ENCODE results near the gene MIB1.
"Not testable (repeated sequence)": the region's sequence is repeated elsewhere in the genome, so short reads cannot be mapped to it uniquely, and the experiment has no call there.

The MIB1 gene

DNA sequence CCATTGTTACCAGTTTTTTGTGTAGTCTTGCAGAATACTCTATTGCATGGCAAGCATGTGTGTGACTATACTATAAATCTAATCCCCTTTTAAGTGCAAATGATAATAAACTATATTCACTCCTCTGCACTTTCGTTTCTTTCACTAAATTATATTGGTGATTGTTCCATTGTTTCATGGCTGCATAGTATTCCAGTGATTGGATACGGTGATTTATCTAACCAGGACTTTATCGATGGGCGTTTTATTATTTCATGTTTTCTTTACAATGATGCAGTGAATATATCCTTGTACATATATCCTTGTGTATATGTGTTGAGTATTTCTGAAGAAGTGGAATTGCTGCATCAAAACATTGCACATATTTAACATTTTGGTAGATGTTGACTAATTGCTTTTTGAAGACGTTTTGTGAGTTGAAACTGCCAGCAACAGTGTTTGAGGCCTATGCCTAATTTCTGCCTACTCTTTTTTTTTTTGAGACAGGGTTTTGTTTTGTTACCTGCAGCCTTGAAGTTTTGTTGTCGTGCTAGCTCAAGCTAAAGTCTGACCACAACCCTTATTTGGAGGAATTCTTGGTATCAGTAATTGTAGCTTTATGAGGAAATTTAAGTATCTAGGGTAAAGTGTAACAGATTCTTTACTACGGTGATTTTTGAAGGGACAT lies 2.7 kb downstream of the MIB1 start:
- no peak for DNase-seq (ENCODE audit: low spot score)

DNA sequence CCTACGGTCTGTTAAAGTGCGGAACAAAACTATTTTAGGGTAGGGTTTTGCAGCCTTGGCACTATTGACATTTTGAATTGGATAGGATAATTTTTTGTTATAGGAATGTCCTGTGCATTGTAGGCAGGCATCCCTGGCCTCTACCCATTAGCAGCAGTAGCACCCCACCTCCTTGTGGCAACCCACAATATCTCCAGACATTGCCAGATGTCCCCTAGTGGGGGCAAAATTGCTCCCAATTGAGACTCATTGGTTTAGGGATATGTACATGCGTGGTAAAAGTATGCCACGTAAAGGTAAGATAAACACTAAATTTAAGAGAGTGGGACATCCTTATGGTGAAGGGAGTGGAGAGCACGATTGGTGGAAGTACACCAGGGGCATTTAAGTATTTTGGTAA lies 4.6 kb downstream of the MIB1 start:
- no peak for DNase-seq (ENCODE audit: low spot score)

DNA sequence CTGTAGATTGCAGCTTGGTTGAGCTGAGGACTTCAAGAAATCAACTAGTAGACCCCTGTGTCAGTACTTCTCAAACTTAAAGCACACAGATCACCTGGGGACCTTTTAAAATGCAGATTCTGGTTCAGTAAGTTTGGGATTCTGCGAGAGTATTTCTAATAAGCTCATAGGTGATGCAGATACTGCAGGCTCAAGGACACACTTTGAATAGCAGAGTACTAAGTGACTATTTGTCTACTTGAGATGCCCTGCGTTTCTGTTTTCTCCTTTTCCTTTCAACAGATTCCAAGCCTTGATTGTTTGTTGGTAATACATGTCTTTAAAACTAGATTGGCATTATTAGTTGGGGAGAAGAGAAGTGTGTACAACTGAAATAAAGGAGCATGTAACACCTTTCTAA lies 6.7 kb downstream of the MIB1 start:
- DNase-seq (ENCODE audit: low spot score) = no peak

DNA sequence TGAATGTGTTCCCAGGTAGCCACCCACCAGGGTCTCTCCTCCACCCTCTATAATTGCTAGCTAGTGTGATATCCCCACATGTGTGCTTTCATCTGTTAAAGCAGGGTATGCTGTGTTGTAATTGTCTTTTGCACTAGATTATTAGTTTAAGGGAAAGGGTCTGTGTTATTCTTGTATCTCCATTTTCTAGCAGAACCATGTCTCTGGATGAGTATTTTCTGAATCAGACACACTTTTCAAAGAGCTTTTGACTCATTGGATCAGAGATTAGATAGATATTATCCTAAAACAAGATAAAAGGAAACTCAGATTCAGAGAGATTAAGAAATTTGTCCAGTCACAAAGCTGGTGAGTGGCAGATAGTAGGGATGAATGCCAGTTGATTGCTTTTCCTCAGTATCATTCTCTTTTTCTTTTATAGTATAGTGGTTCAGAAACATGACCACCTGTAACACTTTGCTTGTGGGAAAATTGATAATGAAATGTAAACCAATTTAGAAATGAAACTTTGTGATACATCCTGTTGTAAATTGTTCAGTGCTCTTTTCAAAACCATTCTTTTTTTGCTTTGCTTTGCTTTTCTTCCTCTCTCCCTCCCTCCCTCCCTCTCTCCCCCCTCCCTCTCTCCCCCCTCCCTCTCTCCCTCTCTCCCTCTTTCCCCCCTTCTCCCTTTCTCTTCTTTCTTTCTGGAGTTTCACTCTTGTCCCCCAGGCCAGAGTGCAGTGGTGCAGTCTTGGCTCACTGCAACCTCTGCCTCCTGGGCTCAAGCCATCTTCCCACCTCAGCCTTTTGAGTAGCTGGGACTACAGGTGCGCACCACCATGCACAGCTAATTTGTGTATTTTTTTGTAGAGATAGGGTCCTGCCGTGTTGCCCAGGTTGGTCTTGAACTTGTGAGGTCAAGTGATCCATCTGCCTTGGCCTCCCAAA lies 7.4 kb downstream of the MIB1 start:
- no peak for DNase-seq (ENCODE audit: low spot score)

DNA sequence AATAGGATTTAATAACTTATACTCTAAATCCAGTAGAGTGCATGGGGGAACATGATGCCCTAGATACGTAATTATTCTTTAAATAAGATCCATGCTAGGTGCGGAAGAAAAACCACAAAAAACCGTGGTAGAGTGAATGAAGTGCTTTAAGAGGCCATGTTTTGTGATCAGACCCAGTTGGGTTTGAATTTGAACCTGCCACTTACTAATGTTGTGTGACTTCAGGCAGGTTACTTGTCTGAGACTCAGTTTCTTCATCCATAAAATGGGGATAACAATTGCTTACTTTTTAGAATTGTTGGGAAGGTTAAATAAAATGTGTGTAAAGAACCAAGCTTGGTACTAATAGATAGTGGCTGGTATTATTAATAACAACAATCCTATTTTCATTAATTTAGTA lies 17.2 kb downstream of the MIB1 start:
- DNase-seq (ENCODE audit: low spot score) = no peak

- DNase-seq (ENCODE audit: low spot score) = no peak
These were observed 19.2 kb downstream of the MIB1 start for GRCh38 chr18:21759836-21760235.

- DNase-seq (ENCODE audit: low spot score) = no peak
These were observed 19.7 kb downstream of the MIB1 start for GRCh38 chr18:21760321-21760720.

DNA sequence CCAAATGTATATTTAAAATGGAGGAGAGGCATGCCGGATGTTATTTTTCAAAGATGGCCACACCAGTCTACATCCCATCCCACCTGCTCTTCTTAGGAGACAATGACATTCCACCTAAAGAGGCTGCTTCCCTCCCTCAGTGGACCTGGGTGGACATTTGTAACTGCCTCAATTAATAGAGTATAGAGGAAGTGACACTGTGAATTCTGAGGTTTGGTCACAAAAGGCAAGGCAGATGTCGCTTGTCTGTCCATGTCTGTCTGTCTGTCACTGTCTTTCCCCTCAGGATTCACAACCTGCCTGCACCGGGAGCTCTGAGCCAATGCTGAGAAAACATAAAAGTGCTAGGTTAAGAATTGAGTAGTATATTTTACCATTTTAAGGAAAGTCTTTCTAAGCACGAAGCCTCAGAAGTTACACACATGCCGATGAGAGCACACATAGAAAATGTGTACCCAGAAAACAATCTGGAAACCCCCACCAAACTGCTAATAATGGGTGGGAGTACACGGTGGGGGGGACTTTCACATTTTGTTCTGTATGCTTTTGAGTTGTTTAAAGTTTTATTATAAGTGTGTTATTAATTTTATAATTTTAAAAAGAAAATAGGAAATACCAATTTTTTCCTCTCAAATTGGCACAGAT lies 21.0 kb downstream of the MIB1 start:
- no peak for DNase-seq (ENCODE audit: low spot score)

GRCh38 chr18:21762181-21762772 lies 21.7 kb downstream of the MIB1 start:
- DNase-seq (ENCODE audit: low spot score) = no peak

GRCh38 chr18:21763846-21764646 lies 23.5 kb downstream of the MIB1 start:
- DNase-seq (ENCODE audit: low spot score) = no peak

GRCh38 chr18:21769206-21769605 lies 28.6 kb downstream of the MIB1 start:
- no peak for DNase-seq (ENCODE audit: low spot score)

- no peak for DNase-seq (ENCODE audit: low spot score)
These were observed 34.1 kb downstream of the MIB1 start for GRCh38 chr18:21774722-21775121.

- DNase-seq (ENCODE audit: low spot score) = no peak
These were observed 37.2 kb downstream of the MIB1 start for GRCh38 chr18:21777814-21778213.

- no peak for DNase-seq (ENCODE audit: low spot score)
These were observed 45.9 kb downstream of the MIB1 start for GRCh38 chr18:21786526-21786925.

DNA sequence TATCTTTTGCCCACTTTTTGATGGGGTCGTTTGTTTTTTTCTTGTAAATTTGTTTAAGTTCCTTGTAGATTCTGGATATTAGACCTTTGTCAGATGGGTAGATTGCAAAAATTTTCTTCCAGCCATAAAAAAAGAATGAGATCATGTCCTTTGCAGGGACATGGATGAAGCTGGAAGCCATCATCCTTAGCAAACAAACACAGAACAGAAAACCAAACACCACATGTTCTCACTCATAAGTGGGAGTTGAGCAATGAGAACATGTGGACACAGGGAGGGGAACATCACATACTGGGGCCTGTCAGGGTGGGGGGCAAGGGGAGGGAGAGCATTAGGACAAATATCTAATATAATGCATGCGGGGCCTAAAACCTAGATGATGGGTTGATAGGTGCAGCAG lies 55.5 kb downstream of the MIB1 start:
- not testable (repeated sequence) for DNase-seq (ENCODE audit: low spot score)

GRCh38 chr18:21798126-21798525 lies 57.5 kb downstream of the MIB1 start:
- DNase-seq (ENCODE audit: low spot score) = no peak

DNA sequence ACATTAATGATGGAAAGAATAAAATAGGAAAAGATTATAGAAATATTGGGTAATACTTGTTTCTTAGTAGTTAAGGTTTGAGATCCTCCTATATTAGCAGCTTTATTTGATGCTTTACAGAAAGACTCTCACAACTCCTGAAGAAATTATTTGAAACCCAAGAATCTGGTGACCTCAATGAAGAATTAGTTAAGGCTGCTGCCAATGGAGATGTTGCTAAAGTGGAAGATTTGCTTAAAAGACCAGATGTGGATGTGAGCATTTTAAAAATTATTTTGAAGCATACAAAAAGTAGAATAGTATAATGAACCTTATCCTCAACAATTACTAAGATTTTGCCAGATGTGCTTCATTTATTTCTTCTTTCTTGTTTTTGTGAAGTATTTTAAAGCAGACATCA lies 59.1 kb downstream of the MIB1 start:
- no peak for DNase-seq (ENCODE audit: low spot score)

- DNase-seq (ENCODE audit: low spot score) = no peak
These were observed 62.9 kb downstream of the MIB1 start for GRCh38 chr18:21803495-21803894.

DNA sequence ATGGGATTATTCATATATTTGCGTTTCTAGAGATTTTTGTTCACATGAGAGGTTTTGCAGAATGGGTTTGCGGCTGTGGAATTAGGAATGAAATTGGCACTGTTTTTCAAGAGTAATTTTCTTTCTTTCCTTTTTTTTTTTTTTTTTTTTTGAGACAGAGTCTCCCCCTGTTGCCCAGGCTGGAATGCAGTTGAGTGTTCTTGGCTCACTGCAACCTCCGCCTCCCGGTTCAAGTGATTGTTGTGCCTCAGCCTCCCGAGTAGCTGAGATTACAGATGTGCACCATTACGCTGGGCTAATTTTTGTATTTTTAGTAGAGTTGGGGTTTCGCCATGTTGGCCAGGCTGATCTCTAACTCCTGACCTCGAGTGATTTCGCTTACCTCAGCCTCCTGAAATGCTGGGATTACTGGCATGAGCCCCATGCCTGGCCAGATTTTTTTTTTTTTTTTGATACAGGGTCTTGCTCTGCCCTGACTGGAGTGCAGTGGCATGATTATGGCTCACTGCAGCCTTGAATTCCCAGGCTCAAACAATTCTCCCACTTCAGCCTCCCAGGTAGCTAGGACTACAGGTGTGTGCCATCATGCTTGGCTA lies 65.3 kb downstream of the MIB1 start:
- DNase-seq (ENCODE audit: low spot score) = no peak

DNA sequence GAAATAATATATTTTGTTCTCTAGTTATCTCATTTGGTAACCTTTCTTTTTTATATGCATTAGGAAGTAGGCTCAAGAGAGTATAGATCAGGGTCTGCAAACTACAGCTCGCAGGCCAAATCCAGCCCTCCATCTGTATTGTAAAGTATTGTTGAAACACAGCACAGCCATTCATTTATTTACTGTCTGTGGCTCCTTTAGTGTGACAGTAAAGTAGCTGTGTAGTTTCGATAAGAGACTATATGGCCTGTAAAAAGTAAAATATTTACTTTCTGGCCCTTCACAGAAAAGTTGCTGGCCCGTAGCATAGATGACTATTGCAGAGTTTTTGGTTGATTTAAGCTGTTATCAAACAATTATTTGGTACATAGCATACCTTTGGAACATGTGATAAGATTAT lies 67.6 kb downstream of the MIB1 start:
- no peak for DNase-seq (ENCODE audit: low spot score)

GRCh38 chr18:21809725-21810124 lies 69.1 kb downstream of the MIB1 start:
- no peak for DNase-seq (ENCODE audit: low spot score)

Data from hematopoietic multipotent progenitor cell treated with erythropoietin and hydrocortisone succinate and interleukin-3 and kit ligand, for 17 days (in vitro differentiated cells).